ENCODE data around the gene SULT1C3.
A peak's percentile ranks its signal among the peaks of the same experiment; 100 is the strongest.
"Not testable (repeated sequence)": the region's sequence is repeated elsewhere in the genome, so short reads cannot be mapped to it uniquely, and the experiment has no call there.

SULT1C3 gene

GRCh38 chr2:108244667-108245414 lies 5.1 kb downstream of the SULT1C3 start:
- no peak for DNase-seq (ENCODE audit: low spot score)

GRCh38 chr2:108253106-108253505 lies 13.3 kb downstream of the SULT1C3 start:
- no peak for DNase-seq (ENCODE audit: low spot score)

GRCh38 chr2:108257757-108258331 lies 18.1 kb downstream of the SULT1C3 start:
- no peak for DNase-seq (ENCODE audit: low spot score)

- no peak for DNase-seq (ENCODE audit: low spot score)
Measured at GRCh38 chr2:108260773-108261172, 21.0 kb downstream of the SULT1C3 start.

- no peak for DNase-seq (ENCODE audit: low spot score)
Measured at GRCh38 chr2:108262036-108262435, 22.3 kb downstream of the SULT1C3 start.

- no peak for DNase-seq (ENCODE audit: low spot score)
Measured at GRCh38 chr2:108263401-108263800, 23.6 kb downstream of the SULT1C3 start.

- no peak for DNase-seq (ENCODE audit: low spot score)
Measured at GRCh38 chr2:108266218-108266617, 26.4 kb downstream of the SULT1C3 start.

GRCh38 chr2:108267101-108267500 lies 27.3 kb downstream of the SULT1C3 start:
- no peak for DNase-seq (ENCODE audit: low spot score)

- DNase-seq (ENCODE audit: low spot score) = no peak
Measured at GRCh38 chr2:108268001-108268400, 28.2 kb downstream of the SULT1C3 start.

- no peak for DNase-seq (ENCODE audit: low spot score)
Measured at GRCh38 chr2:108270346-108270745, 30.6 kb downstream of the SULT1C3 start.

- DNase-seq (ENCODE audit: low spot score) = no peak
Measured at GRCh38 chr2:108270768-108271506, 31.2 kb downstream of the SULT1C3 start.

- DNase-seq (ENCODE audit: low spot score) = no peak
Measured at GRCh38 chr2:108271691-108272253, 32.0 kb downstream of the SULT1C3 start.

- no peak for DNase-seq (ENCODE audit: low spot score)
Measured at GRCh38 chr2:108278631-108279030, 38.9 kb downstream of the SULT1C3 start.

GRCh38 chr2:108279468-108279867 lies 39.7 kb downstream of the SULT1C3 start:
- no peak for DNase-seq (ENCODE audit: low spot score)

GRCh38 chr2:108280466-108280865 lies 40.7 kb downstream of the SULT1C3 start:
- no peak for DNase-seq (ENCODE audit: low spot score)

- DNase-seq (ENCODE audit: low spot score) = not testable (repeated sequence)
Measured at GRCh38 chr2:108284566-108284965, 44.8 kb downstream of the SULT1C3 start.

- no peak for DNase-seq (ENCODE audit: low spot score)
Measured at GRCh38 chr2:108285616-108286015, 45.8 kb downstream of the SULT1C3 start.

GRCh38 chr2:108287169-108287568 lies 47.4 kb downstream of the SULT1C3 start:
- no peak for DNase-seq (ENCODE audit: low spot score)

GRCh38 chr2:108288534-108289106 lies 48.9 kb downstream of the SULT1C3 start, which contains the start of gene SULT1C2:
Gene SULT1C2, plus strand, starts transcription at chr2:108288895. Its CDS starts 4,773 bp downstream, at chr2:108293668.
- DNase-seq (ENCODE audit: low spot score) = peak; percentile 51

- DNase-seq (ENCODE audit: low spot score) = no peak
Measured at GRCh38 chr2:108293850-108294249, 54.1 kb downstream of the SULT1C3 start.

- no peak for DNase-seq (ENCODE audit: low spot score)
Measured at GRCh38 chr2:108297436-108298141, 57.8 kb downstream of the SULT1C3 start.

- no peak for DNase-seq (ENCODE audit: low spot score)
Measured at GRCh38 chr2:108301558-108301957, 61.8 kb downstream of the SULT1C3 start.

All from HuH-7.5 (cell line).